HCT116 (cell line): Measurements from ENCODE around the gene AK3.

Experiments
- ATF3 ChIP-seq: IDR thresholded peaks from 2 replicates; pipeline ENCODE4 v1.6.1; 2012
- CTCF ChIP-seq, 3 experiments: fragments of 200-600 bp in 1 of 3; sonication (generic) in 1 of 3; IDR thresholded peaks in 2 of 3; conservative IDR thresholded peaks in 1 of 3; 2 replicates each; pipeline ENCODE4 v1.5.1; 2012 to 2017; ENCODE audit warnings: low read depth in 2 of 3, low read length in 2 of 3, antibody characterized with exemption in 1 of 3, borderline replicate concordance in 1 of 3, control low read depth in 1 of 3, mild to moderate bottlenecking in 1 of 3, mixed read lengths in 1 of 3, mixed run types in 1 of 3, moderate library complexity in 1 of 3; ENCODE audit not compliant: insufficient read depth in 1 of 3
- POLR2A ChIP-seq: IDR thresholded peaks from 2 replicates; pipeline ENCODE4 v1.7.0; 2011; ENCODE audit warnings: borderline replicate concordance; ENCODE audit not compliant: insufficient read depth, insufficient read length; ENCODE audit errors: extremely low read depth
- REST ChIP-seq: IDR thresholded peaks from 2 replicates; pipeline ENCODE4 v1.6.1; 2012; ENCODE audit warnings: low read depth
- YY1 ChIP-seq: IDR thresholded peaks from 2 replicates; pipeline ENCODE4 v1.6.1; 2011; ENCODE audit warnings: low read length, low read depth, moderate library complexity, mild to moderate bottlenecking; ENCODE audit not compliant: insufficient replicate concordance; ENCODE audit errors: extremely low read depth
- ZNF274 ChIP-seq: fragments of 200-500 bp; sonication (Bioruptor generic); IDR thresholded peaks from 2 replicates; pipeline ENCODE4 v1.6.1; 2014; ENCODE audit warnings: mild to moderate bottlenecking, low read depth, low read length, inconsistent platforms

- TF ChIP-seq YY1 (peak; percentile 87), POLR2A (peak; percentile 98), ZNF274 (no peak), CTCF (IDR thresholded peaks at IDR 0.05 in 2 of 3, conservative IDR thresholded peaks at IDR 0.05 in 1 of 3; ENCODE audit: borderline replicate concordance in 1 of 3, insufficient read depth in 1 of 3, low read depth in 2 of 3, low read length in 2 of 3) (peak; percentile 20 to 59 (median 48); a peak in 4 of 6 replicates), REST (no peak), ATF3 (no peak)
Measured at GRCh38 chr9:4679268-4680172, 61.5 kb downstream of the AK3 start, which contains the start of gene CDC37L1.
